ENCODE data around the gene MOB2.

MOB2 gene

DNA sequence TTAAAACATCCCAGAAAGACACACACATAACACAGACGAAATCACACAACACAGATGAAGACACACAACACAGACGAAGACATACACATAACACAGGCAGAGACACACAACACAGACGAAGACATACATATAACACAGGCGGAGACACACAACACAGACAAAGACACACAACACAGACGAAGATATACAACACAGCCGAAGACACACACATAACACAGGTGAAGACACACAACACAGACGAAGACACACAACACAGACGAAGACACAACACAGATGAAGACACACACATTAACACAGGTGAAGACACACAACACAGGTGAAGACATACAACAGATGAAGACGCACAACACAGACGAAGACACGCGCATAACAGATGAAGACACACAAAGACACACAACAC, 4.8 kb upstream of the MOB2 start:
- TF ChIP-seq PATZ1 (CRISPR knock-in tag; IDR thresholded peaks at IDR 0.05; ENCODE audit: borderline replicate concordance) (no peak), ZFP30 (CRISPR knock-in tag; IDR thresholded peaks at IDR 0.05) (no peak), ZFP3 (CRISPR knock-in tag; IDR thresholded peaks at IDR 0.05) (no peak), ARNTL (CRISPR knock-in tag; IDR thresholded peaks at IDR 0.05; ENCODE audit: borderline replicate concordance, low read depth) (no peak), TSHZ2 (CRISPR knock-in tag; IDR thresholded peaks at IDR 0.05) (no peak), ZNF565 (CRISPR knock-in tag; conservative IDR thresholded peaks at IDR 0.05; ENCODE audit: low read depth) (no peak), TCF4 (CRISPR knock-in tag; IDR thresholded peaks at IDR 0.05; ENCODE audit: borderline replicate concordance) (no peak), ZNF70 (CRISPR knock-in tag; IDR thresholded peaks at IDR 0.05) (no peak), SNAI2 (CRISPR knock-in tag; IDR thresholded peaks at IDR 0.05) (no peak), ZC3H10 (CRISPR knock-in tag; IDR thresholded peaks at IDR 0.05) (no peak), PPARA (CRISPR knock-in tag; IDR thresholded peaks at IDR 0.05; ENCODE audit: borderline replicate concordance) (no peak)
- ATAC-seq = no peak

GRCh38 chr11:1490651-1491050, 4.1 kb upstream of the MOB2 start:
- TF ChIP-seq GLIS3 (CRISPR knock-in tag; IDR thresholded peaks at IDR 0.05) (no peak), TCF4 (CRISPR knock-in tag; IDR thresholded peaks at IDR 0.05; ENCODE audit: borderline replicate concordance) (no peak), POU6F1 (CRISPR knock-in tag; IDR thresholded peaks at IDR 0.05; ENCODE audit: borderline replicate concordance, low read depth) (no peak), ESRRG (CRISPR knock-in tag; IDR thresholded peaks at IDR 0.05) (no peak), TSHZ2 (CRISPR knock-in tag; IDR thresholded peaks at IDR 0.05) (no peak), ZNF565 (CRISPR knock-in tag; conservative IDR thresholded peaks at IDR 0.05; ENCODE audit: low read depth) (no peak), TOX (CRISPR knock-in tag; IDR thresholded peaks at IDR 0.05; ENCODE audit: borderline replicate concordance) (no peak), OSR1 (CRISPR knock-in tag; IDR thresholded peaks at IDR 0.05) (no peak)
- TF ChIP-seq, protein P1, sequence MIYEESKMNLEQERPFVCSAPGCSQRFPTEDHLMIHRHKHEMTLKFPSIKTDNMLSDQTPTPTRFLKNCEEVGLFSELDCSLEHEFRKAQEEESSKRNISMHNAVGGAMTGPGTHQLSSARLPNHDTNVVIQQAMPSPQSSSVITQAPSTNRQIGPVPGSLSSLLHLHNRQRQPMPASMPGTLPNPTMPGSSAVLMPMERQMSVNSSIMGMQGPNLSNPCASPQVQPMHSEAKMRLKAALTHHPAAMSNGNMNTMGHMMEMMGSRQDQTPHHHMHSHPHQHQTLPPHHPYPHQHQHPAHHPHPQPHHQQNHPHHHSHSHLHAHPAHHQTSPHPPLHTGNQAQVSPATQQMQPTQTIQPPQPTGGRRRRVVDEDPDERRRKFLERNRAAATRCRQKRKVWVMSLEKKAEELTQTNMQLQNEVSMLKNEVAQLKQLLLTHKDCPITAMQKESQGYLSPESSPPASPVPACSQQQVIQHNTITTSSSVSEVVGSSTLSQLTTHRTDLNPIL (CRISPR knock-in tag; IDR thresholded peaks at IDR 0.05; ENCODE audit: low read depth) = no peak
- ATAC-seq = no peak

GRCh38 chr11:1488575-1489180, 2.1 kb upstream of the MOB2 start:
- no peak for ATAC-seq
- no peak for TF ChIP-seq SNAI2 (CRISPR knock-in tag; IDR thresholded peaks at IDR 0.05)
- no peak for TF ChIP-seq ESRRG (CRISPR knock-in tag; IDR thresholded peaks at IDR 0.05)
- TF ChIP-seq ZFP30 (CRISPR knock-in tag; IDR thresholded peaks at IDR 0.05) = no peak
- no peak for TF ChIP-seq CSDC2 (CRISPR knock-in tag; IDR thresholded peaks at IDR 0.05)
- no peak for TF ChIP-seq TOX (CRISPR knock-in tag; IDR thresholded peaks at IDR 0.05; ENCODE audit: borderline replicate concordance)
- TF ChIP-seq, protein P1 (CRISPR knock-in tag; IDR thresholded peaks at IDR 0.05; ENCODE audit: low read depth) = no peak
- no peak for TF ChIP-seq GLIS3 (CRISPR knock-in tag; IDR thresholded peaks at IDR 0.05)
- TF ChIP-seq OSR1 (CRISPR knock-in tag; IDR thresholded peaks at IDR 0.05) = no peak
- no peak for TF ChIP-seq ZNF70 (CRISPR knock-in tag; IDR thresholded peaks at IDR 0.05)
- no peak for TF ChIP-seq ZC3H10 (CRISPR knock-in tag; IDR thresholded peaks at IDR 0.05)
- TF ChIP-seq POU6F1 (CRISPR knock-in tag; IDR thresholded peaks at IDR 0.05; ENCODE audit: borderline replicate concordance, low read depth) = no peak
- TF ChIP-seq ZNF565 (CRISPR knock-in tag; conservative IDR thresholded peaks at IDR 0.05; ENCODE audit: low read depth) = no peak
- TF ChIP-seq TCF4 (CRISPR knock-in tag; IDR thresholded peaks at IDR 0.05; ENCODE audit: borderline replicate concordance) = no peak
- no peak for TF ChIP-seq ISL1 (CRISPR knock-in tag; IDR thresholded peaks at IDR 0.05)
- no peak for TF ChIP-seq CSRNP3 (CRISPR knock-in tag; IDR thresholded peaks at IDR 0.05)
- no peak for TF ChIP-seq ARNTL (CRISPR knock-in tag; IDR thresholded peaks at IDR 0.05; ENCODE audit: borderline replicate concordance, low read depth)
